Pulmonary artery endothelial cell (primary cell): ENCODE results near the gene IQGAP2. TPM values are rescaled to one million over a fixed set of nuclear protein-coding genes. Genes with fewer than 3 reads are reported as not detected.
"Not testable (repeated sequence)": the region's sequence is repeated elsewhere in the genome, so short reads cannot be mapped to it uniquely, and the experiment has no call there.

Source experiments
- DNase-seq: peaks from one replicate; pipeline ENCODE4 v3.0.0-alpha.2; 2011; ENCODE audit warnings: low read depth, low spot score
- total RNA-seq: library from RNA; depleted of rRNA; stranded (reverse); fragments of >200 nt; gene quantifications from 2 replicates; pipeline ENCODE4 v1.2.3, GENCODE V29; 2014

IQGAP2 gene
- total RNA-seq, 1 donor from 2014 or later, result 4.4 TPM

- DNase-seq, result no peak
These were observed 333.8 kb downstream of the IQGAP2 start for GRCh38 chr5:76736679-76737556.

- no peak for DNase-seq
These were observed 334.8 kb downstream of the IQGAP2 start for GRCh38 chr5:76737846-76738245.

- DNase-seq, result not testable (repeated sequence)
These were observed 338.4 kb downstream of the IQGAP2 start for GRCh38 chr5:76741506-76741905.

GRCh38 chr5:76742583-76742982 lies 339.5 kb downstream of the IQGAP2 start:
- no peak for DNase-seq

- DNase-seq, result no peak
These were observed 341.5 kb downstream of the IQGAP2 start for GRCh38 chr5:76744632-76745031.

GRCh38 chr5:76745670-76746069 lies 342.6 kb downstream of the IQGAP2 start:
- no peak for DNase-seq

- DNase-seq, result no peak
These were observed 343.6 kb downstream of the IQGAP2 start for GRCh38 chr5:76746677-76747076.

- no peak for DNase-seq
These were observed 344.6 kb downstream of the IQGAP2 start for GRCh38 chr5:76747706-76748105.

- no peak for DNase-seq
These were observed 348.2 kb downstream of the IQGAP2 start for GRCh38 chr5:76751291-76751690.

GRCh38 chr5:76754668-76755078 lies 351.6 kb downstream of the IQGAP2 start:
- no peak for DNase-seq

- DNase-seq, result no peak
These were observed 352.9 kb downstream of the IQGAP2 start for GRCh38 chr5:76755779-76756637.

GRCh38 chr5:76757049-76757448 lies 354.0 kb downstream of the IQGAP2 start:
- no peak for DNase-seq

Other genes with a start within 250 kb of the IQGAP2 start
- 0.66 and 1.8 TPM in 2 replicates for gene F2RL2, start 220.1 kb downstream of the IQGAP2 start, total RNA-seq